ENCODE data around the gene EXOSC7. TPM values are rescaled to one million over a fixed set of nuclear protein-coding genes. Genes with fewer than 3 reads are reported as not detected.
A peak's percentile ranks its signal among the peaks of the same experiment; 100 is the strongest.

The EXOSC7 gene
- polyA plus RNA-seq, 1 donor (not counting 4 experiments of a cell fraction or from before 2014, with no cell fraction given), result 94.4 TPM

GRCh38 chr3:44939581-44940036 is 36.4 kb upstream of the EXOSC7 start:
- Histone ChIP-seq H3K9ac (ENCODE audit: control insufficient read depth, extremely low read depth, insufficient read depth, low read length) (no peak overlapping the region), H3K9me3 (ENCODE audit: control insufficient read depth, low read depth, low read length) (no peaks in the 10 kb centered on the region), H3K4me1 (ENCODE audit: control insufficient read depth, extremely low read depth, insufficient read depth, low read length) (peaks cover 9% of the 10 kb centered on the region), H3K4me3 (ENCODE audit: control insufficient read depth in 2 of 3, extremely low read depth in 1 of 3, insufficient read depth in 2 of 3, low read depth in 1 of 3, low read length in 3 of 3) (no peak overlapping the region), H4K20me1 (ENCODE audit: control insufficient read depth, extremely low read depth, insufficient read depth, low read length) (peaks cover 9% of the 10 kb centered on the region), H3K27ac (ENCODE audit: control insufficient read depth, insufficient read depth, low read length) (no peak overlapping the region), H3K9me1 (ENCODE audit: control insufficient read depth, extremely low read depth, insufficient read depth, low read length) (peaks cover 2% of the 10 kb centered on the region), H3K36me3 (ENCODE audit: control insufficient read depth in 2 of 2, extremely low read depth in 1 of 2, insufficient read depth in 2 of 2, low read length in 2 of 2) (peaks cover 32 to 49% of the 10 kb centered on the region in 2 experiments), H3K4me2 (ENCODE audit: control insufficient read depth, extremely low read depth, insufficient read depth, low read depth, low read length) (no peak overlapping the region), H3K79me2 (ENCODE audit: control insufficient read depth, insufficient read depth, low read length) (peaks cover 33% of the 10 kb centered on the region), H3K27me3 (ENCODE audit: control insufficient read depth, extremely low read depth, insufficient read depth, low read length) (no peaks in the 10 kb centered on the region), H2AFZ (ENCODE audit: control insufficient read depth, low read length) (no peak overlapping the region)
- FAIRE-seq (no peak), DNase-seq (ENCODE audit: low read depth, low spot score) (no peak)
- no peak for TF ChIP-seq EZH2 (IDR thresholded peaks at IDR 0.05; ENCODE audit: low read length)
- TF ChIP-seq, protein P1, sequence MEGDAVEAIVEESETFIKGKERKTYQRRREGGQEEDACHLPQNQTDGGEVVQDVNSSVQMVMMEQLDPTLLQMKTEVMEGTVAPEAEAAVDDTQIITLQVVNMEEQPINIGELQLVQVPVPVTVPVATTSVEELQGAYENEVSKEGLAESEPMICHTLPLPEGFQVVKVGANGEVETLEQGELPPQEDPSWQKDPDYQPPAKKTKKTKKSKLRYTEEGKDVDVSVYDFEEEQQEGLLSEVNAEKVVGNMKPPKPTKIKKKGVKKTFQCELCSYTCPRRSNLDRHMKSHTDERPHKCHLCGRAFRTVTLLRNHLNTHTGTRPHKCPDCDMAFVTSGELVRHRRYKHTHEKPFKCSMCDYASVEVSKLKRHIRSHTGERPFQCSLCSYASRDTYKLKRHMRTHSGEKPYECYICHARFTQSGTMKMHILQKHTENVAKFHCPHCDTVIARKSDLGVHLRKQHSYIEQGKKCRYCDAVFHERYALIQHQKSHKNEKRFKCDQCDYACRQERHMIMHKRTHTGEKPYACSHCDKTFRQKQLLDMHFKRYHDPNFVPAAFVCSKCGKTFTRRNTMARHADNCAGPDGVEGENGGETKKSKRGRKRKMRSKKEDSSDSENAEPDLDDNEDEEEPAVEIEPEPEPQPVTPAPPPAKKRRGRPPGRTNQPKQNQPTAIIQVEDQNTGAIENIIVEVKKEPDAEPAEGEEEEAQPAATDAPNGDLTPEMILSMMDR (optimal IDR thresholded peaks at IDR 0.05 in 1 of 3, IDR thresholded peaks at IDR 0.05 in 1 of 3, conservative IDR thresholded peaks at IDR 0.05 in 1 of 3; ENCODE audit: extremely low read depth in 1 of 3, insufficient read depth in 2 of 3, low read length in 3 of 3), result no peak
- dilution Hi-C loops (cut with MboI; ENCODE audit: extremely low pct_ligation_motif_present, low sequenced_read_pairs), result no loop called here

DNA sequence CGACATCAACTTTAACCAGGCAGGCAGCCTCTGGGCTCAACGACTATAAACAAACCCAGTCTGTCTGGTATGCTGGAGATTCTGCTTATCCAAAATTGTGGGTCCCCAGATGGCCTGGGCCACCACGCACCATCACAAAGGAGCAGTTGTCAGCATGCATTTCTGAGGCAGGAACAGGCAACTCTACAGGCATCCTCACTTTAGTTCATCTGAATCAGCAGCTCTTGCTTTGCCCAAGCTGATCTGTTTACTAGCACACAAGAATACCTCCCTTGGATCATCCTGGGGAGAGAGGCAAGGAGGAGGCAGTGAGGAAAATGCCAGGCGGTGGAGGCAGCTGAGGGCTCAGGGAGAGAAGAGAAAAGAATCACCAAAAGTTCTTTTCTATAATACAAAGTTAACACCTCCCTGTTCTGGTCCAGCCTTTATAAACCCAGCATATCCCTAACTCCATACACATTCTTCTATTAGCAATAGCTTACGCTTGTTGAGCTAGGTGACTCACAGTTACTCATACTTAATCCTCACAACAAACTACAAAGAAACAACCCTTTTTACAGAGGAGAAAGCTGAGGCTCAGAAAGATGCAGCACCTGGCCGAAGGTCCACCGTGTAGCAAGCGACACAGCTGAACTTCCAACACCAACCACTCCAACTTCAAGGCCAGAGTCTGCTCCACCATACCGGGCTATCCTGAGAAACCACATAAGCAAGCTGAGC is 33.7 kb upstream of the EXOSC7 start:
- Histone ChIP-seq H3K9me3 (ENCODE audit: control insufficient read depth, low read depth, low read length) (no peaks in the 10 kb centered on the region), H3K9me1 (ENCODE audit: control insufficient read depth, extremely low read depth, insufficient read depth, low read length) (peaks cover 2% of the 10 kb centered on the region), H3K27ac (ENCODE audit: control insufficient read depth, insufficient read depth, low read length) (peak overlapping the region; percentile 58), H3K36me3 (ENCODE audit: control insufficient read depth in 2 of 2, extremely low read depth in 1 of 2, insufficient read depth in 2 of 2, low read length in 2 of 2) (peaks cover 35 to 49% of the 10 kb centered on the region in 2 experiments), H3K79me2 (ENCODE audit: control insufficient read depth, insufficient read depth, low read length) (peaks cover 24% of the 10 kb centered on the region), H3K4me1 (ENCODE audit: control insufficient read depth, extremely low read depth, insufficient read depth, low read length) (peaks cover 9% of the 10 kb centered on the region), H2AFZ (ENCODE audit: control insufficient read depth, low read length) (no peak overlapping the region), H3K27me3 (ENCODE audit: control insufficient read depth, extremely low read depth, insufficient read depth, low read length) (no peaks in the 10 kb centered on the region), H3K9ac (ENCODE audit: control insufficient read depth, extremely low read depth, insufficient read depth, low read length) (no peak overlapping the region), H3K4me3 (ENCODE audit: control insufficient read depth in 2 of 3, extremely low read depth in 1 of 3, insufficient read depth in 2 of 3, low read depth in 1 of 3, low read length in 3 of 3) (no peak overlapping the region), H3K4me2 (ENCODE audit: control insufficient read depth, extremely low read depth, insufficient read depth, low read depth, low read length) (peak overlapping the region; percentile 13), H4K20me1 (ENCODE audit: control insufficient read depth, extremely low read depth, insufficient read depth, low read length) (peaks cover 9% of the 10 kb centered on the region)
- DNase-seq (ENCODE audit: low read depth, low spot score) (no peak), FAIRE-seq (peak; percentile 86)
- dilution Hi-C loops (cut with MboI; ENCODE audit: extremely low pct_ligation_motif_present, low sequenced_read_pairs), result no loop called here
- TF ChIP-seq, protein P1 (optimal IDR thresholded peaks at IDR 0.05 in 1 of 3, IDR thresholded peaks at IDR 0.05 in 1 of 3, conservative IDR thresholded peaks at IDR 0.05 in 1 of 3; ENCODE audit: extremely low read depth in 1 of 3, insufficient read depth in 2 of 3, low read length in 3 of 3), result no peak
- no peak for TF ChIP-seq EZH2 (IDR thresholded peaks at IDR 0.05; ENCODE audit: low read length)

Data from keratinocyte (primary cell).